GM12878 (cell line): ENCODE data around the gene CCNL2. TPM values are rescaled to one million over a fixed set of nuclear protein-coding genes. Genes with fewer than 3 reads are reported as not detected.

ENCODE experiments used
- ATAC-seq: fragments of 200-7000 bp; cut with Tn5 transposase; 3 replicates; pipeline ENCODE4 v1.9.1; 2020; ENCODE audit warnings: mild to moderate bottlenecking, moderate library complexity
- BruUV-seq: library from RNA; stranded (reverse); fragments of 400-500 nt; replicated peaks from 2 replicates; lab custom pipeline; 2021; lab: Mats Ljungman, UMichigan
- CTCF ChIA-PET: fragments of 300-600 bp; sonication (Branson Sonifier 250); formaldehyde crosslinking; extraction: SDS; loops from one replicate; lab custom pipeline; 2021; ENCODE audit warnings: inconsistent platforms; lab: Yijun Ruan, JAX
- POLR2A ChIA-PET: fragments of 350-600 bp; formaldehyde crosslinking; extraction: SDS; loops from one replicate; lab custom pipeline; 2021; ENCODE audit warnings: inconsistent platforms; lab: Charles Lee
- RAD21 ChIA-PET: fragments of 300-600 bp; sonication (Branson Sonifier 250); formaldehyde crosslinking; loops from one replicate; lab custom pipeline; 2023; ENCODE audit warnings: antibody characterized with exemption; ENCODE audit not compliant: unreplicated experiment; lab: Charles Lee
- SMC1A ChIA-PET: fragments of 300-600 bp; sonication (Branson Sonifier 250); formaldehyde crosslinking; loops from one replicate; lab custom pipeline; 2023; ENCODE audit not compliant: unreplicated experiment, uncharacterized antibody; lab: Charles Lee
- DNase-seq: peaks from one replicate; pipeline ENCODE4 v3.0.0-alpha.2; 2011; ENCODE audit warnings: low read depth, low spot score
- FAIRE-seq: peaks from 3 replicates; lab custom pipeline; 2011; peaks lifted over from hg19 to GRCh38; lab: Jason Lieb, UNC
- H2AFZ ChIP-seq: 2 replicates; pipeline ENCODE4 v1.6.0; 2011; ENCODE audit warnings: low read depth, low read length, control low read depth; ENCODE audit not compliant: control insufficient read depth
- H3K27ac ChIP-seq: 2 replicates; pipeline ENCODE4 v1.5.1; 2011; ENCODE audit warnings: control low read depth; ENCODE audit not compliant: control insufficient read depth, insufficient read depth
- H3K27me3 ChIP-seq, 2 experiments: replicated peaks in 1 of 2; 2 replicates each; pipeline versions ENCODE4 v1.6.0 to v1.6.1; 2011; ENCODE audit warnings: low read length in 1 of 2; ENCODE audit not compliant: control insufficient read depth in 2 of 2, insufficient read depth in 2 of 2
- H3K36me3 ChIP-seq, 2 experiments: 2 replicates each; pipeline ENCODE4 v1.5.1; 2011; ENCODE audit warnings: low read length in 1 of 2; ENCODE audit not compliant: control insufficient read depth in 2 of 2, insufficient read depth in 2 of 2
- H3K4me1 ChIP-seq: 2 replicates; pipeline ENCODE4 v1.6.1; 2011; ENCODE audit warnings: mild to moderate bottlenecking, low read length, moderate library complexity, mixed read lengths; ENCODE audit not compliant: control insufficient read depth, insufficient read depth
- H3K4me2 ChIP-seq: 2 replicates; pipeline ENCODE4 v1.6.0; 2011; ENCODE audit warnings: control low read depth; ENCODE audit not compliant: control insufficient read depth, insufficient read depth
- H3K4me3 ChIP-seq: fragments of 200-600 bp; sonication (generic); 2 replicates; pipeline ENCODE4 v1.5.1; 2016
- H3K79me2 ChIP-seq: 2 replicates; pipeline ENCODE4 v1.6.0; 2011; ENCODE audit warnings: low read length; ENCODE audit not compliant: control insufficient read depth, insufficient read depth
- H3K9ac ChIP-seq: 2 replicates; pipeline ENCODE4 v1.8.0; 2011; ENCODE audit warnings: low read length, control low read depth, mixed read lengths; ENCODE audit not compliant: control insufficient read depth, insufficient read depth
- H3K9me3 ChIP-seq: replicated peaks from 3 replicates; pipeline ENCODE4 v1.5.1; 2011; ENCODE audit warnings: mild to moderate bottlenecking, low read length; ENCODE audit not compliant: control insufficient read depth, insufficient read depth
- H4K20me1 ChIP-seq: 2 replicates; pipeline ENCODE4 v1.6.0; 2011; ENCODE audit not compliant: control insufficient read depth, insufficient read depth
- CBFB ChIP-seq: IDR thresholded peaks from 2 replicates; pipeline ENCODE4 v1.6.1; 2016; ENCODE audit warnings: antibody characterized with exemption, low read depth
- HDAC6 ChIP-seq: fragments of 200-600 bp; sonication (generic); IDR thresholded peaks from one replicate; pipeline ENCODE4 v1.8.0; 2017; ENCODE audit warnings: antibody characterized with exemption; ENCODE audit not compliant: unreplicated experiment
- ZNF217 ChIP-seq: fragments of 450-650 bp; IDR thresholded peaks from 2 replicates; pipeline ENCODE4 v1.6.1; 2017; ENCODE audit warnings: antibody characterized with exemption, mild to moderate bottlenecking
- WGBS: methylation state at CpG from one replicate; pipeline ENCODE4 v1.1.6; 2016; ENCODE audit warnings: low lambda C conversion rate; ENCODE audit not compliant: insufficient replicate concordance, insufficient coverage; ENCODE audit errors: missing lambda C conversion rate; 5-methylcytosine and 5-hydroxymethylcytosine counted together
- in situ Hi-C: fragments of 300-500 bp; cut with MboI; formaldehyde crosslinking; loops from 9 replicates; pipeline ENCODE4 v1.14.3; 2018; ENCODE audit warnings: mixed read lengths
- intact Hi-C: fragments of 100-400 bp; cut with micrococcal nuclease; formaldehyde crosslinking; loops from one replicate; pipeline ENCODE4 v1.14.2; 2022; ENCODE audit not compliant: unreplicated experiment
- polyA plus RNA-seq, 11 experiments: library from polyadenylated mRNA; depleted of rRNA in 4 of 11; unstranded in 6 of 11; stranded (reverse) in 5 of 11; fragments of >200 nt; fragmentation: Nextera tagmentation in 4 of 11; fragmentation: Illumina TruSeq in 1 of 11; extraction: Ambion mirVana in 4 of 11; extraction: Trizol in 1 of 11; gene quantifications; 1 replicate in 1 of 11; 2 replicates in 10 of 11; pipeline versions ENCODE4 v1.2.1 to v1.2.3, GENCODE V29; 2011 to 2016; ENCODE audit warnings: inconsistent platforms in 2 of 11, missing spikeins in 2 of 11, low read depth in 1 of 11
- total RNA-seq, 4 experiments: library from RNA; depleted of rRNA in 3 of 4; stranded (reverse); fragments of >200 nt in 3 of 4; fragmentation: Illumina TruSeq in 1 of 4; extraction: Trizol in 1 of 4; gene quantifications; 2 replicates each; pipeline versions ENCODE4 v1.2.1 to v1.2.3, GENCODE V29; 2013 to 2021
- TF ChIP-seq, protein P1 (sequence below): fragments of 450-650 bp; IDR thresholded peaks from 2 replicates; pipeline ENCODE4 v1.6.1; 2017; ENCODE audit warnings: mild to moderate bottlenecking, moderate library complexity

Gene CCNL2
- total and polyA plus RNA-seq, 10 of the 15 experiments (the other 5 are each of a cell fraction or from before 2014, with no cell fraction given), result 2.1 to 143 (median 101) TPM

DNA sequence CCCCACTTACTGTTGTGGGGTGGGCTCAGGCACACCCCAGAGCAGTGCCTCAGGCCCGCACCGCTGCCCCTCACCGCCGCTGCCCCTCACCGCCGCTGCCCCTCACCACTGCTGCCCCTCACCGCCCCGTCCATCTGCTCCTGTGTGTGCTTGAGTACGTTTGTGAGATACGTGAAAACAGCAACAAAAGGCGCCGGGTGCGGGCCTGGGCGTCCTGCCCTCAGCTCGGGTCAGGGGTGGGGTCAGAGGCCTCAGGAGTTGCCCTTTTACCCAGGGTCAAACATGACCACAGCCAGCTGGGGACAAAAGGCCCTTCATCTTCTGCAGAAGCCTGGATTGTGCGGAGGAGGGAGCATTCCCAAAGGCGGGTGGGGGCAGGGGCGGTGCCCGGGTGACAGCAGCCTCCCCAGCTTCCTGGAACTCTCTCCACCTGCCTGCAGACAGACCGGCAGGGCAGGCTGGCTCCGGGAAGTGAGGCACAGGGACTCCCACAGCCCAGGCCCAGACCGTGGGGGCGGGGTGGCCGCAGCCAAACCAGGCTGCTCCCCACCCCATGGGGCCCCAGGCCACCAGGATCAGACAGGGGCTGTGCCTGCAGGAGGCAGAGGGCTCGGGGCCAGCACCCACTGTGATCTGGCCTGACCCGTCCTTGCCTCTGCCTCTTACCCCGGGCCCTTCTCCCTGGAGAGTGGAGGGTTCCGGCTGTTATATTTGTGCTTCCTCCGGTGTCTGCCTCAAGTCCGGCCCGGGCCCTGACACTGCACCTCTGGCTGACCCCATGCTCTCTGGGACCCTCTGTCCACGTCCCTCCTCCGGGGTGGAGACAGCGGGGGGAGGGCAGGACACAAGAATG lies 34.0 kb upstream of the CCNL2 start:
- intact Hi-C loops (no loop called here), in situ Hi-C loops (no loop called here)
- RAD21 ChIA-PET, result no interaction called here
- 37% methylated on average over 33 of the region's 34 CpGs for WGBS
- Histone ChIP-seq H3K9me3 (no peaks in the 10 kb centered on the region), H3K9ac (no peak overlapping the region)
- ATAC-seq, result no peak
- TF ChIP-seq ZNF217 (no peak), HDAC6 (no peak), CBFB (no peak)
- TF ChIP-seq, protein P1, sequence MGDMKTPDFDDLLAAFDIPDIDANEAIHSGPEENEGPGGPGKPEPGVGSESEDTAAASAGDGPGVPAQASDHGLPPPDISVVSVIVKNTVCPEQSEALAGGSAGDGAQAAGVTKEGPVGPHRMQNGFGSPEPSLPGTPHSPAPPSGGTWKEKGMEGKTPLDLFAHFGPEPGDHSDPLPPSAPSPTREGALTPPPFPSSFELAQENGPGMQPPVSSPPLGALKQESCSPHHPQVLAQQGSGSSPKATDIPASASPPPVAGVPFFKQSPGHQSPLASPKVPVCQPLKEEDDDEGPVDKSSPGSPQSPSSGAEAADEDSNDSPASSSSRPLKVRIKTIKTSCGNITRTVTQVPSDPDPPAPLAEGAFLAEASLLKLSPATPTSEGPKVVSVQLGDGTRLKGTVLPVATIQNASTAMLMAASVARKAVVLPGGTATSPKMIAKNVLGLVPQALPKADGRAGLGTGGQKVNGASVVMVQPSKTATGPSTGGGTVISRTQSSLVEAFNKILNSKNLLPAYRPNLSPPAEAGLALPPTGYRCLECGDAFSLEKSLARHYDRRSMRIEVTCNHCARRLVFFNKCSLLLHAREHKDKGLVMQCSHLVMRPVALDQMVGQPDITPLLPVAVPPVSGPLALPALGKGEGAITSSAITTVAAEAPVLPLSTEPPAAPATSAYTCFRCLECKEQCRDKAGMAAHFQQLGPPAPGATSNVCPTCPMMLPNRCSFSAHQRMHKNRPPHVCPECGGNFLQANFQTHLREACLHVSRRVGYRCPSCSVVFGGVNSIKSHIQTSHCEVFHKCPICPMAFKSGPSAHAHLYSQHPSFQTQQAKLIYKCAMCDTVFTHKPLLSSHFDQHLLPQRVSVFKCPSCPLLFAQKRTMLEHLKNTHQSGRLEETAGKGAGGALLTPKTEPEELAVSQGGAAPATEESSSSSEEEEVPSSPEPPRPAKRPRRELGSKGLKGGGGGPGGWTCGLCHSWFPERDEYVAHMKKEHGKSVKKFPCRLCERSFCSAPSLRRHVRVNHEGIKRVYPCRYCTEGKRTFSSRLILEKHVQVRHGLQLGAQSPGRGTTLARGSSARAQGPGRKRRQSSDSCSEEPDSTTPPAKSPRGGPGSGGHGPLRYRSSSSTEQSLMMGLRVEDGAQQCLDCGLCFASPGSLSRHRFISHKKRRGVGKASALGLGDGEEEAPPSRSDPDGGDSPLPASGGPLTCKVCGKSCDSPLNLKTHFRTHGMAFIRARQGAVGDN, result no peak
- TF ChIP-seq, all 136 proteins: peak for 0
- DNase-seq (no peak), FAIRE-seq (no peak)
- Histone ChIP-seq H3K4me2 (no peak overlapping the region; the same call in 1 of the 2 replicates), H3K4me3 (peak overlapping the region; percentile 8; the same call in 1 of the 2 replicates), H3K36me3 (no peaks in the 10 kb centered on the region), H4K20me1 (no peaks in the 10 kb centered on the region), H2AFZ (peak overlapping the region; percentile 44), H3K27me3 (peaks cover 0 to 13% of the 10 kb centered on the region in 2 experiments; a peak in 3 of 4 replicates), H3K79me2 (no peaks in the 10 kb centered on the region), H3K27ac (no peak overlapping the region), H3K4me1 (peaks cover 20% of the 10 kb centered on the region)
- CTCF ChIA-PET, result interaction anchor here (0.7 to 1.2 kb wide), 2 partner anchors 25 to 34 kb away, joined by 3 to 4 read pairs; partner anchors contain the start of gene CCNL2
- POLR2A ChIA-PET, result interaction anchor here (0.7 to 1.0 kb wide), 2 partner anchors 15 to 24 kb away, joined by 3 read pairs; no protein-coding TSS in a partner anchor
- SMC1A ChIA-PET, result no interaction called here
- BruUV-seq, result no TSS peak
